SK-N-SH (cell line): ENCODE results near the gene CEP120. TPM values are rescaled to one million over a fixed set of nuclear protein-coding genes. Genes with fewer than 3 reads are reported as not detected.
"Not testable (repeated sequence)": the region's sequence is repeated elsewhere in the genome, so short reads cannot be mapped to it uniquely, and the experiment has no call there.

Experiments used
- CTCF ChIA-PET: fragments of 300-600, 350-600 bp; formaldehyde crosslinking; extraction: SDS; loops from one replicate; lab custom pipeline; 2021; lab: Yijun Ruan, JAX
- POLR2A ChIA-PET: fragments of 350-600 bp; sonication (Branson Sonifier 250); formaldehyde crosslinking; extraction: SDS; loops from one replicate; lab custom pipeline; 2020; ENCODE audit warnings: antibody characterized with exemption, inconsistent platforms; lab: Yijun Ruan, JAX
- DNase-seq: peaks from one replicate; pipeline ENCODE4 v3.0.0; 2012
- H2AFZ ChIP-seq: fragments of 200-600 bp; sonication (generic); 2 replicates; pipeline ENCODE4 v1.8.1; 2016; ENCODE audit warnings: antibody characterized with exemption, mild to moderate bottlenecking, low read depth
- H3F3A ChIP-seq: fragments of 200-600 bp; sonication (generic); replicated peaks from 2 replicates; pipeline ENCODE3; 2016; ENCODE audit warnings: antibody characterized with exemption, mild to moderate bottlenecking; ENCODE audit not compliant: insufficient read depth
- H3K27ac ChIP-seq, 2 experiments: fragments of 200-500 bp in 1 of 2; fragments of 200-600 bp in 1 of 2; sonication (Bioruptor generic) in 1 of 2; sonication (generic), shearing (Covaris generic) in 1 of 2; 2 replicates each; pipeline versions ENCODE4 v1.5.1 to v1.6.1; 2014 to 2016; ENCODE audit warnings: low read depth in 2 of 2, inconsistent platforms in 1 of 2, low read length in 1 of 2, mild to moderate bottlenecking in 1 of 2, mixed read lengths in 1 of 2
- H3K27me3 ChIP-seq: fragments of 200-600 bp; sonication (generic), shearing (Covaris generic); 2 replicates; pipeline ENCODE4 v1.6.1; 2016; ENCODE audit warnings: mixed run types; ENCODE audit not compliant: insufficient read depth
- H3K36me3 ChIP-seq, 2 experiments: fragments of 200-500 bp in 1 of 2; fragments of 200-600 bp in 1 of 2; sonication (Bioruptor generic) in 1 of 2; sonication (generic) in 1 of 2; replicated peaks in 1 of 2; 2 replicates each; pipeline versions ENCODE3 to v1.5.1; 2014 to 2016; ENCODE audit warnings: low read length in 1 of 2, mild to moderate bottlenecking in 1 of 2; ENCODE audit not compliant: insufficient read depth in 2 of 2, control insufficient read depth in 1 of 2
- H3K4me1 ChIP-seq, 2 experiments: fragments of 200-500 bp in 1 of 2; fragments of 200-600 bp in 1 of 2; sonication (Bioruptor generic) in 1 of 2; sonication (generic), shearing (Covaris generic) in 1 of 2; 2 replicates each; pipeline versions ENCODE4 v1.5.1 to v1.6.1; 2014 to 2016; ENCODE audit warnings: low read depth in 1 of 2, low read length in 1 of 2, mixed run types in 1 of 2; ENCODE audit not compliant: insufficient read depth in 2 of 2, control insufficient read depth in 1 of 2
- H3K4me2 ChIP-seq: fragments of 200-600 bp; sonication (generic), shearing (Covaris generic); 2 replicates; pipeline ENCODE4 v1.6.1; 2017; ENCODE audit warnings: mixed run types
- H3K4me3 ChIP-seq, 2 experiments: fragments of 200-500 bp in 1 of 2; fragments of 200-600 bp in 1 of 2; sonication (Bioruptor generic) in 1 of 2; sonication (generic), shearing (Covaris generic) in 1 of 2; 2 replicates each; pipeline versions ENCODE4 v1.5.1 to v1.8.1; 2014 to 2016; ENCODE audit warnings: low read depth in 2 of 2, inconsistent platforms in 1 of 2, low read length in 1 of 2, mild to moderate bottlenecking in 1 of 2, mixed read lengths in 1 of 2, moderate library complexity in 1 of 2
- H3K79me2 ChIP-seq: fragments of 200-600 bp; sonication (generic); 2 replicates; pipeline ENCODE4 v1.8.1; 2017; ENCODE audit warnings: mild to moderate bottlenecking; ENCODE audit not compliant: insufficient read depth
- H3K9ac ChIP-seq: fragments of 200-600 bp; sonication (generic); 2 replicates; pipeline ENCODE4 v1.6.1; 2017; ENCODE audit warnings: mixed run types
- H3K9me2 ChIP-seq: fragments of 200-600 bp; sonication (generic); 2 replicates; pipeline ENCODE4 v1.6.1; 2017; ENCODE audit warnings: mixed run types
- H3K9me3 ChIP-seq: fragments of 200-600 bp; sonication (generic); 2 replicates; pipeline ENCODE4 v1.6.1; 2017; ENCODE audit warnings: mixed run types, mild to moderate bottlenecking, moderate library complexity
- H4K20me1 ChIP-seq: fragments of 200-600 bp; sonication (generic); 2 replicates; pipeline ENCODE4 v1.6.1; 2017; ENCODE audit warnings: mild to moderate bottlenecking, mixed run types; ENCODE audit not compliant: insufficient read depth
- ELF1 ChIP-seq: IDR thresholded peaks from 2 replicates; pipeline ENCODE4 v1.4.0; 2012
- EZH2phosphoT487 ChIP-seq: fragments of 200-600 bp; sonication (generic); IDR thresholded peaks from 2 replicates; pipeline ENCODE4 v1.6.1; 2017; ENCODE audit warnings: low read depth, mixed run types, mild to moderate bottlenecking, antibody characterized with exemption, moderate library complexity, borderline replicate concordance
- FOSL2 ChIP-seq: IDR thresholded peaks from 2 replicates; pipeline ENCODE4 v1.4.0; 2012; ENCODE audit warnings: low read depth, mild to moderate bottlenecking, moderate library complexity, borderline replicate concordance
- FOXJ3 ChIP-seq: sonication (generic); formaldehyde crosslinking; IDR thresholded peaks from 2 replicates; pipeline ENCODE4 v1.5.1; 2020; ENCODE audit warnings: mild to moderate bottlenecking, missing genetic modification reagents
- FOXM1 ChIP-seq: IDR thresholded peaks from 2 replicates; pipeline ENCODE4 v1.4.0; 2012; ENCODE audit warnings: low read depth, mild to moderate bottlenecking
- GABPA ChIP-seq: IDR thresholded peaks from 2 replicates; pipeline ENCODE4 v1.4.0; 2012; ENCODE audit warnings: low read depth, mild to moderate bottlenecking
- JUND ChIP-seq: IDR thresholded peaks from 2 replicates; pipeline ENCODE4 v1.4.0; 2012
- MAX ChIP-seq: IDR thresholded peaks from 2 replicates; pipeline ENCODE4 v1.4.0; 2012; ENCODE audit warnings: low read depth
- MXI1 ChIP-seq: IDR thresholded peaks from 2 replicates; pipeline ENCODE4 v1.6.1; 2012; ENCODE audit warnings: mild to moderate bottlenecking, low read depth, low read length, improper control_type of control experiment
- NRF1 ChIP-seq: IDR thresholded peaks from 2 replicates; pipeline ENCODE4 v1.6.1; 2012; ENCODE audit warnings: low read depth, mild to moderate bottlenecking, low read length
- RAD21 ChIP-seq: IDR thresholded peaks from 2 replicates; pipeline ENCODE4 v1.6.1; 2012; ENCODE audit warnings: mild to moderate bottlenecking, low read length
- RCOR1 ChIP-seq: fragments of 150-350 bp; IDR thresholded peaks from 2 replicates; pipeline ENCODE4 v1.6.1; 2017; ENCODE audit warnings: antibody characterized with exemption, low read length
- YY1 ChIP-seq: IDR thresholded peaks from 2 replicates; pipeline ENCODE4 v1.4.0; 2012; ENCODE audit warnings: low read depth, mild to moderate bottlenecking
- WGBS: methylation state at CpG from one replicate; pipeline ENCODE4 v1.1.6; 2017; ENCODE audit warnings: low lambda C conversion rate; 5-methylcytosine and 5-hydroxymethylcytosine counted together
- polyA plus RNA-seq, 3 experiments: library from polyadenylated mRNA; depleted of rRNA; stranded (reverse); fragments of >200 nt; gene quantifications; 2 replicates each; pipeline ENCODE4 v1.2.3, GENCODE V29; 2012
- TF ChIP-seq, protein P1 (sequence below): fragments of 200-600 bp; sonication (generic); IDR thresholded peaks from 2 replicates; pipeline ENCODE4 v1.6.1; 2017; ENCODE audit warnings: antibody characterized with exemption, mild to moderate bottlenecking, moderate library complexity
- TF ChIP-seq, protein P2 (sequence below): fragments of 150-350 bp; IDR thresholded peaks from 2 replicates; pipeline ENCODE4 v1.6.1; 2017; ENCODE audit warnings: antibody characterized with exemption, low read length, low read depth, borderline replicate concordance

CEP120 gene
- polyA plus RNA-seq, 1 of the 3 experiments (the other 2 are of a cell fraction) = 5.0 TPM

DNA sequence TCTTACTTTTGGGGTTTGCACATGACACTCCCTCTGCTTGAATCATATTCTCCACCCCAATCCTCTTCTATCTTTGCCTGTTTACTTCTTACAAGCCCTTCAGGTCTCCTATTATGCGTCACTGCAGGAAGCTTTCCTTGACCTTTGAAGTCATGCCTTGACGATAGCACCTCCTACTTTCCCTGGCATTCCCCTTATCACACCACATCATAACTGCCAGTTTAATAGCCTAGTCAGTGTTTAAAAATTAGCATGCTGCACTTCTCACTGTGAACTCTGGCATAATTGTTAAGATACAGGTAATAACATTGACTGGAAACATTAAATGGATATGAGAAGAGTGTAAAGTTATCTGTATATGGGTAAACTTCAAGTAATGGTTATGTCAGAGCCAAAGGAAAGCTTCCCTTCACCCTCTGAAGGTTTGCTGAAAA lies 37.1 kb upstream of the CEP120 start:
- CTCF ChIA-PET = interaction anchor here (0.8 to 1.2 kb wide), 2 partner anchors 12 to 15 kb away, joined by 3 read pairs; no protein-coding TSS in a partner anchor

GRCh38 chr5:123458994-123459393 lies 35.8 kb upstream of the CEP120 start:
- CTCF ChIA-PET = not testable (repeated sequence)
- 82% methylated on average over 4 of the region's 4 CpGs for WGBS

More for the DNA sequence above, 37.1 kb upstream of the CEP120 start:
- Histone ChIP-seq H3K27ac (no peak overlapping the region), H3K9ac (no peak overlapping the region), H4K20me1 (no peaks in the 10 kb centered on the region), H3K4me2 (no peak overlapping the region), H3K9me3 (no peaks in the 10 kb centered on the region), H2AFZ (no peak overlapping the region), H3K9me2 (no peaks in the 10 kb centered on the region), H3F3A (peaks cover 4% of the 10 kb centered on the region), H3K27me3 (no peaks in the 10 kb centered on the region), H3K36me3 (no peaks in the 10 kb centered on the region), H3K4me3 (no peak overlapping the region), H3K79me2 (no peaks in the 10 kb centered on the region), H3K4me1 (peaks cover 0 to 3% of the 10 kb centered on the region in 2 experiments; a peak in 2 of 4 replicates)
- POLR2A ChIA-PET = no interaction called here
- WGBS = 79% methylated on average over 2 of the region's 2 CpGs
- no peak for DNase-seq
- no peak for TF ChIP-seq FOXM1
- no peak for TF ChIP-seq RCOR1
- TF ChIP-seq, protein P1, sequence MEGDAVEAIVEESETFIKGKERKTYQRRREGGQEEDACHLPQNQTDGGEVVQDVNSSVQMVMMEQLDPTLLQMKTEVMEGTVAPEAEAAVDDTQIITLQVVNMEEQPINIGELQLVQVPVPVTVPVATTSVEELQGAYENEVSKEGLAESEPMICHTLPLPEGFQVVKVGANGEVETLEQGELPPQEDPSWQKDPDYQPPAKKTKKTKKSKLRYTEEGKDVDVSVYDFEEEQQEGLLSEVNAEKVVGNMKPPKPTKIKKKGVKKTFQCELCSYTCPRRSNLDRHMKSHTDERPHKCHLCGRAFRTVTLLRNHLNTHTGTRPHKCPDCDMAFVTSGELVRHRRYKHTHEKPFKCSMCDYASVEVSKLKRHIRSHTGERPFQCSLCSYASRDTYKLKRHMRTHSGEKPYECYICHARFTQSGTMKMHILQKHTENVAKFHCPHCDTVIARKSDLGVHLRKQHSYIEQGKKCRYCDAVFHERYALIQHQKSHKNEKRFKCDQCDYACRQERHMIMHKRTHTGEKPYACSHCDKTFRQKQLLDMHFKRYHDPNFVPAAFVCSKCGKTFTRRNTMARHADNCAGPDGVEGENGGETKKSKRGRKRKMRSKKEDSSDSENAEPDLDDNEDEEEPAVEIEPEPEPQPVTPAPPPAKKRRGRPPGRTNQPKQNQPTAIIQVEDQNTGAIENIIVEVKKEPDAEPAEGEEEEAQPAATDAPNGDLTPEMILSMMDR = no peak
- TF ChIP-seq JUND = no peak
- TF ChIP-seq YY1 = no peak
- TF ChIP-seq MAX = no peak
- no peak for TF ChIP-seq MXI1
- TF ChIP-seq ELF1 = no peak
- no peak for TF ChIP-seq RAD21
- no peak for TF ChIP-seq EZH2phosphoT487

DNA sequence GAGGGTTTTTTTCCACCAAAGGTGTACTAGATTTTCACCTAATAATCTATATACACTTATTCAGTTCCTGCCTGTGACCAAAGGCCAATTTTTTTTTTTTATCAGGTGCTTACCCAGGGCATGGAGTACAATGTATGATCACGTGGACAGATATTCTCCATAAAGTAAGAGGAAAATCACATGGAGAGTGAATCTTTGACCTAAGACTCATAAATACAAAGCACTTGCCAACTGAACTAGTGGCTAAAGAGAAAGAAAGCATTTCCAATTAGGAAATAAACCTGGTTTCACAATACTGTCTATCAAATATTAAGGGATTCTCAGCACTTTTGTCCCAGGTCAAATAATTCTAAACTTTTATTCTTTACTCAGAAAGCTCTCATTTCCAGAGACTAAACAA lies 33.0 kb upstream of the CEP120 start:
- no peaks in the 10 kb centered on the region for H3K9me2 ChIP-seq
- ChIA-PET POLR2A (no interaction called here), CTCF (no interaction called here)
- H3K36me3 ChIP-seq = no peaks in the 10 kb centered on the region
- H3K4me2 ChIP-seq = no peak overlapping the region
- peaks cover 4% of the 10 kb centered on the region for H3F3A ChIP-seq
- H3K27ac ChIP-seq = no peak overlapping the region
- no peak for DNase-seq
- TF ChIP-seq, protein P2, sequence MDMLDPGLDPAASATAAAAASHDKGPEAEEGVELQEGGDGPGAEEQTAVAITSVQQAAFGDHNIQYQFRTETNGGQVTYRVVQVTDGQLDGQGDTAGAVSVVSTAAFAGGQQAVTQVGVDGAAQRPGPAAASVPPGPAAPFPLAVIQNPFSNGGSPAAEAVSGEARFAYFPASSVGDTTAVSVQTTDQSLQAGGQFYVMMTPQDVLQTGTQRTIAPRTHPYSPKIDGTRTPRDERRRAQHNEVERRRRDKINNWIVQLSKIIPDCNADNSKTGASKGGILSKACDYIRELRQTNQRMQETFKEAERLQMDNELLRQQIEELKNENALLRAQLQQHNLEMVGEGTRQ = no peak
- TF ChIP-seq EZH2phosphoT487 (no peak), NRF1 (no peak), FOXJ3 (CRISPR knock-in tag) (no peak), FOSL2 (no peak), GABPA (no peak)
- TF ChIP-seq, protein P1 = no peak
- H3K4me3 ChIP-seq = no peak overlapping the region
- H2AFZ ChIP-seq = no peak overlapping the region
- no peaks in the 10 kb centered on the region for H3K79me2 ChIP-seq
- peaks cover 0 to 7% of the 10 kb centered on the region in 2 experiments; a peak in 3 of 4 replicates for H3K4me1 ChIP-seq
- no peaks in the 10 kb centered on the region for H4K20me1 ChIP-seq
- no peaks in the 10 kb centered on the region for H3K9me3 ChIP-seq
- H3K9ac ChIP-seq = no peak overlapping the region
- 48% methylated on average over 1 of the region's 1 CpG for WGBS
- H3K27me3 ChIP-seq = no peaks in the 10 kb centered on the region

More at GRCh38 chr5:123458994-123459393, 35.8 kb upstream of the CEP120 start:
- H3K79me2 ChIP-seq, H2AFZ ChIP-seq, H4K20me1 ChIP-seq, H3K9me2 ChIP-seq, H3K9me3 ChIP-seq, H3F3A ChIP-seq, H3K4me3 ChIP-seq, H3K9ac ChIP-seq, DNase-seq, H3K4me2 ChIP-seq, POLR2A ChIA-PET, H3K36me3 ChIP-seq, H3K27me3 ChIP-seq, H3K4me1 ChIP-seq, H3K27ac ChIP-seq: not testable (repeated sequence)
